ENCODE results near the gene ARHGEF28. TPM values are rescaled to one million over a fixed set of nuclear protein-coding genes. Genes with fewer than 3 reads are reported as not detected.

The ARHGEF28 gene
- total and polyA plus RNA-seq, 2 of the 13 experiments (the other 11 are each of a cell fraction or from before 2014, with no cell fraction given) = 17.4 to 34.1 TPM

GRCh38 chr5:73591698-73592501, 34.1 kb upstream of the ARHGEF28 start:
- H2AFZ ChIP-seq (ENCODE audit: low read length) = no peak overlapping the region
- no peak for ATAC-seq

GRCh38 chr5:73592551-73592950, 33.4 kb upstream of the ARHGEF28 start:
- in situ Hi-C loops (cut with HindIII; ENCODE audit: extremely low pct_ligation_motif_present, low pct_unique_long_range_greater_than_20kb) = loop anchor here (10.0 kb wide), 1 partner anchor 102 kb away; no protein-coding TSS in a partner anchor
- ChIA-PET POLR2A (interaction anchor here (2.5 kb wide), 1 partner anchor 32 kb away, joined by 11 read pairs; no protein-coding TSS in a partner anchor), CTCF (ENCODE audit: low intra/inter-chr PET ratio, low total read pairs) (interaction anchor here (1.0 to 3.0 kb wide), 2 partner anchors 101 to 200 kb away, joined by 3 to 18 read pairs; no protein-coding TSS in a partner anchor)
- intact Hi-C loops (cut with micrococcal nuclease; ENCODE audit: unreplicated experiment) = no loop called here
- Histone ChIP-seq H3K9me3 (ENCODE audit: low read length) (no peaks in the 10 kb centered on the region), H3K4me1 (ENCODE audit: insufficient read depth, low read length) (peaks cover 9% of the 10 kb centered on the region), H3K9ac (ENCODE audit: insufficient read depth, low read depth, low read length) (no peak overlapping the region), H3K27me3 (ENCODE audit: control insufficient read depth in 1 of 2, insufficient read depth in 2 of 2, low read length in 2 of 2) (no peaks in the 10 kb centered on the region; a peak in 1 of 5 replicates), H3K79me2 (ENCODE audit: insufficient read depth, low read length) (no peaks in the 10 kb centered on the region), H3K4me2 (ENCODE audit: low read depth, low read length) (no peak overlapping the region), H3K36me3 (replicated peaks in 1 of 2; ENCODE audit: control insufficient read depth in 1 of 2, insufficient read depth in 2 of 2, low read length in 2 of 2) (no peaks in the 10 kb centered on the region), H4K20me1 (ENCODE audit: insufficient read depth, low read length) (no peaks in the 10 kb centered on the region), H3K27ac (ENCODE audit: extremely low read length, insufficient read depth, low read length) (no peak overlapping the region), H3K4me3 (replicated peaks in 1 of 3; ENCODE audit: insufficient read depth in 1 of 3, low read depth in 2 of 3, low read length in 3 of 3) (no peak overlapping the region), H2AFZ (ENCODE audit: low read length) (no peak overlapping the region)
- TF ChIP-seq TBX2 (CRISPR knock-in tag; IDR thresholded peaks at IDR 0.05; ENCODE audit: borderline replicate concordance) = no peak
- TF ChIP-seq CREB1 (IDR thresholded peaks at IDR 0.05) = peak; percentile 58; the same call in 1 of the 2 replicates
- TF ChIP-seq CREB1 (CRISPR knock-in tag; IDR thresholded peaks at IDR 0.05) = no peak
- 39% methylated on average over 1 of the region's 1 CpG for WGBS (ENCODE audit: low lambda C conversion rate)
- no peak for ATAC-seq
- BruUV-seq (replicated peaks) = no TSS peak
- FAIRE-seq = no peak
- no peak for DNase-seq (ENCODE audit: low spot score)

More at GRCh38 chr5:73591698-73592501, 34.1 kb upstream of the ARHGEF28 start:
- Histone ChIP-seq H3K79me2 (ENCODE audit: insufficient read depth, low read length) (no peaks in the 10 kb centered on the region), H3K4me3 (replicated peaks in 1 of 3; ENCODE audit: insufficient read depth in 1 of 3, low read depth in 2 of 3, low read length in 3 of 3) (no peak overlapping the region), H3K4me2 (ENCODE audit: low read depth, low read length) (no peak overlapping the region), H3K9ac (ENCODE audit: insufficient read depth, low read depth, low read length) (no peak overlapping the region), H3K9me3 (ENCODE audit: low read length) (no peaks in the 10 kb centered on the region), H3K27ac (ENCODE audit: extremely low read length, insufficient read depth, low read length) (no peak overlapping the region), H3K36me3 (replicated peaks in 1 of 2; ENCODE audit: control insufficient read depth in 1 of 2, insufficient read depth in 2 of 2, low read length in 2 of 2) (no peaks in the 10 kb centered on the region), H3K4me1 (ENCODE audit: insufficient read depth, low read length) (peaks cover 9% of the 10 kb centered on the region), H4K20me1 (ENCODE audit: insufficient read depth, low read length) (no peaks in the 10 kb centered on the region), H3K27me3 (ENCODE audit: control insufficient read depth in 1 of 2, insufficient read depth in 2 of 2, low read length in 2 of 2) (no peaks in the 10 kb centered on the region; a peak in 1 of 5 replicates)
- intact Hi-C loops (cut with micrococcal nuclease; ENCODE audit: unreplicated experiment) = loop anchor here (1.0 to 2.0 kb wide), 4 partner anchors 35 to 200 kb away; partner anchors contain the start of gene ARHGEF28
- 31% methylated on average over 4 of the region's 4 CpGs for WGBS (ENCODE audit: low lambda C conversion rate)
- DNase-seq (ENCODE audit: low spot score) (no peak), FAIRE-seq (no peak)
- no TSS peak for BruUV-seq (replicated peaks)
- no peak for TF ChIP-seq KDM5B (CRISPR knock-in tag; IDR thresholded peaks at IDR 0.05; ENCODE audit: borderline replicate concordance)
- CTCF ChIA-PET (ENCODE audit: low intra/inter-chr PET ratio, low total read pairs) = interaction anchor here (1.1 to 3.0 kb wide), 6 partner anchors 40 to 201 kb away, joined by 3 to 37 read pairs (median 4); no protein-coding TSS in a partner anchor
- POLR2A ChIA-PET = interaction anchor here (1.3 to 2.5 kb wide), 2 partner anchors 32 to 231 kb away, joined by 3 to 11 read pairs; no protein-coding TSS in a partner anchor
- in situ Hi-C loops (cut with HindIII; ENCODE audit: extremely low pct_ligation_motif_present, low pct_unique_long_range_greater_than_20kb) = loop anchor here (10.0 kb wide), 1 partner anchor 103 kb away; no protein-coding TSS in a partner anchor
